DND-41 (cell line): ENCODE results near the gene TTC23L.

ENCODE experiments used
- EZH2 ChIP-seq: IDR thresholded peaks from 3 replicates; pipeline ENCODE4 v1.6.1; 2012; ENCODE audit warnings: borderline replicate concordance, low read depth, mild to moderate bottlenecking, moderate library complexity, low read length, inconsistent platforms; ENCODE audit not compliant: severe bottlenecking
- TF ChIP-seq, protein P1 (sequence below): IDR thresholded peaks from 2 replicates; pipeline ENCODE4 v1.5.1; 2012; ENCODE audit warnings: borderline replicate concordance, low read length, moderate library complexity, mild to moderate bottlenecking; ENCODE audit not compliant: poor library complexity, severe bottlenecking; ENCODE audit errors: extremely low read depth

DNA sequence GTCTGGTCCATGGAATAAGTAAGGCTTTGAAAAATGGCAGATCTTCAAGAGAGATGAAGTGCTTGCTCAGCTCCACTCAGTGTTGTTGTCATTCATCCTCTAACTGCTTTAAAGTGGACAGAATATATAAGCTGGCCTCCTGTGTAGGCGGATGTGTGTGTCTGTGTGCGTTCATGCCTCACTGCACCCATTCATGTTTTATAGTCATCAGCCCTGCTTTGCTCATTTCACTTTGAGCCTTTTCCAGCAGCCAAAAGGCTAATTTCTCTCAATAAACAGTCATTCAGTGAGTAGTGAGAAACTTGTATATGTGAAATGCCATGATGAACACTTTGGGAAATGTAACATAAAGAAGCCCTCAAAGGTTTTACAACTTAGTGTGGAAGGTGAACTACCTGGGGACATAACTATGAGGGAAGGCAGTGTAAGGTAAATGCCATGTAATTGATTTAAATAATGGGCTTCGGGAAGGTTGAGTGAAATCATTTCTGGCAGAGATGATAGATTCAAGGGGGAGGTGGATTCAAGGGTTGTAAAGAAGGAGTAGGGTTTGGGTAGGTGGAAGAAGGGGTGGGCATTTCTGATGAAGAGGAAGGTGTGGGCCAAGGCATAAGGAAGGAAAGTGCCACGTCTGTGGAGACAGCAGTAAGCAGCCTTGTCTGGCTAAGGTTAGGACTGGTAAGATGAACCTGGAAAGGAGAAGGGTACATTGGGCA, 15.7 kb downstream of the TTC23L start:
- TF ChIP-seq, protein P1, sequence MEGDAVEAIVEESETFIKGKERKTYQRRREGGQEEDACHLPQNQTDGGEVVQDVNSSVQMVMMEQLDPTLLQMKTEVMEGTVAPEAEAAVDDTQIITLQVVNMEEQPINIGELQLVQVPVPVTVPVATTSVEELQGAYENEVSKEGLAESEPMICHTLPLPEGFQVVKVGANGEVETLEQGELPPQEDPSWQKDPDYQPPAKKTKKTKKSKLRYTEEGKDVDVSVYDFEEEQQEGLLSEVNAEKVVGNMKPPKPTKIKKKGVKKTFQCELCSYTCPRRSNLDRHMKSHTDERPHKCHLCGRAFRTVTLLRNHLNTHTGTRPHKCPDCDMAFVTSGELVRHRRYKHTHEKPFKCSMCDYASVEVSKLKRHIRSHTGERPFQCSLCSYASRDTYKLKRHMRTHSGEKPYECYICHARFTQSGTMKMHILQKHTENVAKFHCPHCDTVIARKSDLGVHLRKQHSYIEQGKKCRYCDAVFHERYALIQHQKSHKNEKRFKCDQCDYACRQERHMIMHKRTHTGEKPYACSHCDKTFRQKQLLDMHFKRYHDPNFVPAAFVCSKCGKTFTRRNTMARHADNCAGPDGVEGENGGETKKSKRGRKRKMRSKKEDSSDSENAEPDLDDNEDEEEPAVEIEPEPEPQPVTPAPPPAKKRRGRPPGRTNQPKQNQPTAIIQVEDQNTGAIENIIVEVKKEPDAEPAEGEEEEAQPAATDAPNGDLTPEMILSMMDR: no peak
- no peak for TF ChIP-seq EZH2
